Measurements from ENCODE around the gene KLHL10.
"Not testable (repeated sequence)": the region's sequence is repeated elsewhere in the genome, so short reads cannot be mapped to it uniquely, and the experiment has no call there.

The KLHL10 gene

DNA sequence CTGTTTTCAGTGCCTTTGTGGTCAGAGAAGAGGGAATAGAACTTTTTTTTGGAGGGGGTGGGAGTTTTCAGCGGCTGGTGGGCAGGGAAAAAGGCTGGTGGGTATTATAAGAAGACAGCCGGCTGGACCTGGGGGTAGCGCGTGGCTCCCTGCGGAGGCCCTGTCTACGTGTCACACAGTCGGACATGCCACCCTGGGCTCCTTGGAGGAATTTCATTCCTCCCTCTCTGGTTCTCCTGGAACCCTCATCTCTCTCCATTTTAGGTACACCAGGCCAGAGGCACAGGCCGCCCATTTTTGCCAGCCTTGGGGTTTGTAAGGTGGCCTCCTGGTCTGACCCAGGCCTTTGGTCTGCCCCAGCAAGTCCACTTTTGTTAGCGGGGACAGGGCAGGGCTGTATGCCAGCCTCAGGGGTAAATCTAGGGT, 23.9 kb upstream of the KLHL10 start:
- no peak for DNase-seq

DNA sequence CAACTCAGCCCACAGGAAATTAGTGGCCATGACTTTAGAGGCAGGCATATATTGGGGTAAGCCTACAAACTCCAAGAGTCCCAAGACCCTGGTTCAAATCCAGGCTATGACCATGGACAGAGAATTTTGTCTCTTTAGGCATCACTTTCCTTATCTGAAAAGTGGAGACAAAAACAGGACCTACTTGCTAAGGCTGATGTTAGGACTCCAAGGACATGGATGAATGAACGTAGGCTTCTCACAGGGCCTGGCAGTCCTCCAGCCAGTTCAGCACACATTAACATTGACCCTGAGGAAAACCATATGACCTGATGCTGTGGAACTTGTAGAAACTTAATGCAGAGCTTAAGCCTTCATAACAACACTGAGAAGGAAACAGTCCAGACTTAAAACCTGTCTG, 23.4 kb upstream of the KLHL10 start:
- no peak for DNase-seq

DNA sequence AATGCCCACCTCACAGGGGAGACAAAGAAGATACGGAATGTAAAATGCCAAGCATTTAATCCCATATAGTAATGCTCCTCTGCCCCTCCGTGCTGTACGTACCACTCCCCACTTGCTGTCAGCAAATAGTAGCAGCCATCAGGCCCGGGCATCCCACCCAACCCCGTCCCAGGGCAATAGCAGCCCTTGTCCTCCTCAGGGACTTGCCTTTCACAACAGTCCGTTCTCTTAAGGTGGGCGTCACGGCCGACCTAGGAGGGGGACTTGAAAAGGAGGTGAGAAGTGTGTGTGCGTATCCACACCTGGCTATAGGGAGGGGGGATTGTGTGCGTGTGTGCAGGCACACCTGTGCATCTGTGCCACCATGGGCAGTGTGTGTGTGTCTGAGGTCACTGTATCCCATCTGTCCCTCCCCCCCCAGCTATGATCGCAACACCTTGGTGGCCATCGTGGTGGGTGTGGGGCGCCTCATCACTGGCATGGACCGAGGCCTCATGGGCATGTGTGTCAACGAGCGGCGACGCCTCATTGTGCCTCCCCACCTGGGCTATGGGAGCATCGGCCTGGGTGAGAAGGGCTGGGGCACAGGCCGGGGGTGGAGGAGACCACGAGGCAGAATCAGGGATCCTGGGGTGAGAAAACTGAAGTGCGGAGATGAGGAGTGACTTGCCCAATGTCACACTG, 20.8 kb upstream of the KLHL10 start:
- DNase-seq = no peak

DNA sequence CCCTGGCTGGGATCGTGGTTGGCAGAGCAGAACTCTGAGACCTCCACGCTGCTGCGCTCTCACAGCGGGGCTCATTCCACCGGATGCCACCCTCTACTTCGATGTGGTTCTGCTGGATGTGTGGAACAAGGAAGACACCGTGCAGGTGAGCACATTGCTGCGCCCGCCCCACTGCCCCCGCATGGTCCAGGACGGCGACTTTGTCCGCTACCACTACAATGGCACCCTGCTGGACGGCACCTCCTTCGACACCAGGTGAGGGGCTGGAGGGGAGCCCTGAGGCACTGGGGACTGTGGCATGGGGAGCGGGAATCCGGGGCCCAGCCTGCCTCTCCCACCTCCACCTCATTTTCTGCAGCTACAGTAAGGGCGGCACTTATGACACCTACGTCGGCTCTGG, 19.6 kb upstream of the KLHL10 start:
- no peak for DNase-seq

DNA sequence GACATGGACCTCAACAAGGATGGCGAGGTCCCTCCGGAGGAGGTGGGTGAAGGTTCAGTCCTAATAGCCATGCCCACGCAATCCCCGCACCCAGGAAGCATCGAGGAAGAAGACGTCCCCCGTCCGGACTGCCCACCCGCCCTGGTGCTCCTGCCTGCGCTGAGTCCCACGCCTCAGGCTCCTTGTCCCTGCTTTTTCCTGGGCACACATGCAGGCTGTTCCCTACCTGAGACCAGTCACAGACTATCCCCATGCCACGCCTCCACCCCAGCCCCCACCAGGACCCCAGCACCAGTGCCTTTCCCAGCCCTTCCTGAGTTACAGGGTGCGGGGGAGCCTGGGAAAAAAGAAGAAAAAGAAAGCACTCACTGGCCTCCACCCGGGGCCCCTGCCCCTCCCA, 15.8 kb upstream of the KLHL10 start:
- no peak for DNase-seq

DNA sequence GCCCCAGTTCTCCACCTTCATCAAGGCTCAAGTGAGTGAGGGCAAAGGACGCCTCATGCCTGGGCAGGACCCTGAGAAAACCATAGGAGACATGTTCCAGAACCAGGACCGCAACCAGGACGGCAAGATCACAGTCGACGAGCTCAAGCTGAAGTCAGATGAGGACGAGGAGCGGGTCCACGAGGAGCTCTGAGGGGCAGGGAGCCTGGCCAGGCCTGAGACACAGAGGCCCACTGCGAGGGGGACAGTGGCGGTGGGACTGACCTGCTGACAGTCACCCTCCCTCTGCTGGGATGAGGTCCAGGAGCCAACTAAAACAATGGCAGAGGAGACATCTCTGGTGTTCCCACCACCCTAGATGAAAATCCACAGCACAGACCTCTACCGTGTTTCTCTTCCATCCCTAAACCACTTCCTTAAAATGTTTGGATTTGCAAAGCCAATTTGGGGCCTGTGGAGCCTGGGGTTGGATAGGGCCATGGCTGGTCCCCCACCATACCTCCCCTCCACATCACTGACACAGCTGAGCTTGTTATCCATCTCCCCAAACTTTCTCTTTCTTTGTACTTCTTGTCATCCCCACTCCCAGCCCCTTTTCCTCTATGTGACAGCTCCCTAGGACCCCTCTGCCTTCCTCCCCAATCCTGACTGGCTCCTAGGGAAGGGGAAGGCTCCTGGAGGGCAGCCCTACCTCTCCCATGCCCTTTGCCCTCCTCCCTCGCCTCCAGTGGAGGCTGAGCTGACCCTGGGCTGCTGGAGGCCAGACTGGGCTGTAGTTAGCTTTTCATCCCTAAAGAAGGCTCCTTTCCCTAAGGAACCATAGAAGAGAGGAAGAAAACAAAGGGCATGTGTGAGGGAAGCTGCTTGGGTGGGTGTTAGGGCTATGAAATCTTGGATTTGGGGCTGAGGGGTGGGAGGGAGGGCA, 15.1 kb upstream of the KLHL10 start:
- DNase-seq = no peak

DNA sequence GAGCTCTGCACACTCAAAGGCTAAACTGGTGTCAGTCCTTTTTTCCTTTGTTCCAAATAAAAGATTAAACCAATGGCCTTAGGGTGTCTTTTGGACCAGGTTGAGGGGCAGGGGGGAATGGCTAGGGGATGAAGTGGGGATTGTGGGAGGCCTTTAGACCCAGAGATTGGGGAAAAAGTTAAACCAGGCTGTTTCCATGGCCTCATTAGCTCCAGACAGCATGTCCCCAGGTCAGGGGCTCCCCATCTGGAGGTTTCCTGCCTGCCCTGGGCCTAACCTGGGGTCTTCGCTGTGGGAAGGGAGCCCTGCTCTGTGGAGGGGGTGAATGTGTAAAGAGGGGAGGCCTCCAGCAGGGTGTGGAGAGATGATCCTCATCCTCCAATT, 14.5 kb upstream of the KLHL10 start:
- no peak for DNase-seq

DNA sequence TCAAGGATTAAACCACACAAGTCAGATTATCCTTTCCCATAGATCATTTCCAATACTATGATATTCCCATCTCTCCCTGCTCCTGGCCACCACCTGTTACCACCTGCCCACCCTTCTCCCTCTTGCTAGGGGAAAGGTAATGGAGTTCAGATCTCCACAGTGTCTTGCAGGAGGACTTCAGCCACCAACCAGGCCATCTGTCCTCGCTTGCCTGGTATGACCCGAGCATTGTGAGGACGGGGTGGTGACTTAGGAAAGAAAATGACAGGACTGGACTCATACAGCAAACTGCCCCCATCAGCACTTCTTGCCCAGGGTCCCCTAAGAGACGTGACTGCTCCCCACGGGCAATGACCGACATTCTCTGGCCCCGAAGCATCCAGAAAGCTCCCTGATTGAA, 14.0 kb upstream of the KLHL10 start:
- no peak for DNase-seq

DNA sequence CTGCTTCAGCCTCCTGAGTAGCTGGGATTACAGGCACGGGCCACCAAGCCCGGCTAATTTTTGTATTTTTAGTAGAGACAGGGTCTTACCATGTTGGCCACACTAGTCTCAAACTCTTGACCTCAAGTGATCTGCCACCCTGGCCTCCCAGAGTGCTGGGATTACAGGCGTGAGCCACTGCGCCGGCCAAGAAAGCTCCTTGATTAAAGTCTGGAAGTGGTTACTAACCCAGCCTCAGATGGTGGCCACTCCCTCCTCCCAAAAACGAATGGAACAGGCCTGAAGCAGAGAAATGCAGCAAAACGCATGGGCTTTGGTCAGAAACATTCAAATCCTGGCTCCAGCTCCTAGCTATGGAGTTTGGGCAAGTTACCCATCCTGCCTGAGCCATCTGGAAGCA, 13.5 kb upstream of the KLHL10 start:
- no peak for DNase-seq

DNA sequence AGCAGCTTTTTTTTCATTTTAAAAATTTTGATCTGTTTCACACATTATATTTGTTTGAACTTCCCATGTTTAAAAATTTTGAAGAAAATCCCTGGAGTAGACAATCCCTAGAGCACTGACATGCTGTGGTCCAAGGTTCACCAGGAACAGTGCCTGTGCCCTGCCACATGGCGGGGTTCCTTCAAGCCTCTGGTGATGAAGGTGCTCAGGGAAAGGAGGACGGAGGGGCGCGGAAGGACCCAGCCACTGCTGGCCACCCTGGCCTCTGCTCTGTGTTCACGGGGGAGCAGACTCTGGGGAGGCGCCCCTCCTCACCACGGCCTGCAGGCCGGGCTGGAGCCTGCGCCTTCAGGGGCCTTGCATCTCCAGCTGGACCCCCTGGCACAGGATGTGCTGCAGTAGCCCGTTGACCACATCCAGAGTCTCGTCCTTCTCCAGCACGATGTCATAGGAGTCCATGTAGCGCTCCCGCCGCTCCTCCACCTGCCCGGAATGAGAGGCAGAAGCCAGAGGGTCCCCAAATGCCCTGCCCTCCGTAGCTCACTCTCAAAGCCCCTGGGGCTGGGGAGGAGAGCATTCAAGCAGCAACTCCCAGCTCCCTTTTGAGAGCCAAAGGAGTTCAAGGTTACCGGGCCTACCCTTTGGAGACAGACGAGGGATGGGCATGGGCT, 12.3 kb upstream of the KLHL10 start:
- DNase-seq = no peak

DNA sequence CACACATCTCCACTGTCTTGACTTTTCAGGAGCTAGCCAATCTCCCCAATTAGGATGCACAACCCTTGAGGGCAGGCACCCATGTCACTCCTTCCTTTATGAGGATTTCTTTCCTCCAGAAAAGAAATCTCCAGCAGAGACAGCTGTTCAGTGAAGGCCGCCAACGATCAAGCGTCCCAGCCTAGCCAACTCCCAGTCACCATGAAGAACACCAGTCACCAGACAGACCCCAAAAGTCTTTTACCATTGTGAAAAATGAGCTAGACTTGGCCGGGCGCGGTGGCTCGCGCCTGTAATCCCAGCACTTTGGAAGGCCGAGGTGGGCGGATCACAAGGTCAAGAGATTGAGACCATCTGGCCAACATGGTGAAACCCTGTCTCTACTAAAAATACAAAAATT, 7.7 kb upstream of the KLHL10 start:
- peak; percentile 7 for DNase-seq

DNA sequence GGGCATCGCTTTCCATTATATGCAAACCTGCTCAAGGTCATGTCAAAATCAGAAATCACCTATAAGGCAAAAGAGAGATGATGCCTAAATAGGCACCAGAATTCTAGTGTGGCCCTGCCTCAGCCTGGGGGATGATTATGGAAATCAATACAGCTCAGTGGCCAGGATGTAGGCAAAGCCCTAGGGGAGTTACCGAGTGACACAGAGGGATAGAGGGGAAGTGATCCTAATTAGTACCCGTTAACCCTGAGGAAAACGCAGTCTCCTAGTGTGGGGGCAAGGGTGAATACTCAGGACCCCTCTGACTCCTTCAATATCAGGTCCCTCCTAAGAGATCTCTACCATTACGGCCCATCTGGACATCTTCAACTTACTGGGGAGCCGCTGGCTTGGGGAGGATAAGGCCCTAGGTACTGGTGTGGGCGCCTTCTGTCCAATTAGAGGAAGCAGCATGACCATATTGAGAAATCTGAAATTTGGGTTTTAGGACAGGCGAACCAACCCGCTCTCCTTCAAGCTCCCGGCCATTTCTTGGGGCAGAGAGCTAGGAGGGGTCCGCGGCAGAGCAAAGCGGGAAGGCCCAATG, 2.3 kb upstream of the KLHL10 start:
- DNase-seq = no peak

DNA sequence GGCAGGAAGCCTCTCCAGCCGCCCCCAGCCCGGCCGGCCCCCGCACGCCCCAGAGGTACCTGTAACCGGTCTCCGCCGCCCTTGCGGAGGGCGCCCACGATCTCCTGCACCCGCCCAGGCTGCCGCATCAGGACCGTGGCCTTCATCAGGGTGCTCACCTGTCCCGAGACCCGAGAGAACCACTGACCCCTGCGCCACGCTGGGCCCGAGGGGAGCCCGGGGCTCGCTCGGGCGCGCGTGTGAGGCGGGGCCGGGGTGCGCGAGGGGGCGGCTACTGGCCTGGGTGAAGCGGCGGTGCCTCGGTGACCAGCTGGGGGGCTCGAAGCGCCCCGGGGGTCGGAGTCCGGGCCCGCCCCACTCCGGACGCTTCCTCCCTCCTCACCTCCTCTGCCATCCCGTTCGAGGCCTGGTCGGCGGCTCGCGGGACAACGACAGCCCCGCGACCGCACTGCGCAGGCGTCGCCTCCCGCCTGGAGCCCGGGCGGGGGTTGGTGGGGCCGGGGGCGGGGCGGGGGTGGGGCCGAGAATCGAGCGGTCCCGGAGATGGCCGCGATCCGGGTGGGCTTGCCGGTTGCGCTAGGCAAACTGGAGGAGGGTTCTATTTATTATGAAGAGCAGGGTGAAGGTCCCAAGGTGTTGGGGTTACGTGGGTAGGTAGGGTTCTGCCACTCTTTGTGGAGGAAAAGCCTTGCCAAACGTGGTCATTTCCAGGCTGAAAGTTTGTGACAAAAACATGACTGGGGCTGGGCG, 1.6 kb upstream of the KLHL10 start, which contains the start of gene NT5C3B:
TSS of gene NT5C3B (minus strand) at position 433 of the 750 bp plus-strand sequence. CDS start at position 394, 39 bp downstream.
- peak; percentile 68 for DNase-seq

DNA sequence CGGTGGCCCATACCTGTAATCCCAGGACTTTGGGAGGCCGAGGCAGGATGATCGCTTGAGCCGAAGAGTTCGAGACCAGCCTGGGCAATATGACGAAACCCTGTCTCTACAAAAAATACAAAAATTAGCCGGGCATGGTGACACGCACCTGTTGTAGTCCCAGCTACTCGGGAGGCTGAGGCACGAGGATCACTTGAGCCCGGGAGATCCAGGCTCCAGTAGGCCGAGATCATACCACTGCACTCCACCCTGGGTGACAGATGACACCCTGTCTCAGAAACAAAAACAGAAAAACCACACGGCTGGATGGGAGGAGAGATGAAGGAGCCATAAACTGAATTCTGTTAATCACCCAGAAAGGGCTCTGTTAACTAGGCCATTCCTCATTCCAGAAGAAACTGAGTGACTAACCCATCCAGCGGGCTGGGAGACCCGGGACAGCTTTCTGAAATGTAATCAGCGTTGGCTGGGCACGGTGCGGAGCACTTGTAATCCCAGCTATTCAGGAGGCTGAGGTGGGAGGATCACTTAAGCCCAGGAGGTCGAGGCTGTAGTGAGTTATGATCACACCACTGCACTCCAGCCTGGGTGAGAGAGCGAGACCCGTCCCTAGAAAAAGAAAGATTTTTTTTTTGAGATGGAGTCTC, 952 bp upstream of the KLHL10 start:
- DNase-seq = no peak

DNA sequence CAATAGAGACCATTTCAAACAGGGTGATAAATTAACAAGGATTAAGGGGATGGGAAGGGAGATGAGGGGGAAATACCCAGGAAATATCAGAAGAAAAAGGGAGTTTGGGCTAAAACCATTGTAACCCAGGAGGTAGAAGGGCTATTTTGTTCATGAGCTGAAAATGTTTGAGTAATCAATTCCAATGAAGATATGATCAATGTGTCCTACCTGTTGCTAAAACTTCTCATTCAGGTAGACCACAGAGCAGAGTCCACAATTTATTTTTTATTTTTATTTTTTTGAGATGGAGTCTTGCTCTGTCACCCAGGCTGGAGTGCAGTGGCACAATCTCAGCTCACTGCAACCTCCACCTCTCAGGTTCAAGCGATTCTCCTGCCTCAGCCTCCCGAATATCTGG, 1.8 kb downstream of the KLHL10 start:
- DNase-seq = not testable (repeated sequence)

DNA sequence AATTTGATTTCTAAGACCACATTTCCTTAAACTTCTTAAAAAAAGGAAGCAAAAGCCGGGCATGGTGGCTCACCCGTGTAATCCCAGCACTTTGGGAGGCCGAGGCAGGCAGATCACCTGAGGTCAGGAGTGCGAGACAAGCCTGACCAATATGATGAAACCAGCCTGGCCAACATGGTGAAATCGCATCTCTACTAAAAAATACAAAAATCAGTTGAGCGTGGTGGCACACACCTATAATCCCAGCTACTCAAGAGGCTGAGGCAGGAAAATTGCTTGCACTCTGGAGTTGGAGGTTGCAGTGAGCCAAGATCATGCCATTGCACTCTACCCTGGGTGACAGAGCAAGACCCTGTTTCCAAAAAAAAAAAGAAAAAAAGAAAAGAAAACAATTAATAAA, 3.2 kb downstream of the KLHL10 start:
- DNase-seq = not testable (repeated sequence)

DNA sequence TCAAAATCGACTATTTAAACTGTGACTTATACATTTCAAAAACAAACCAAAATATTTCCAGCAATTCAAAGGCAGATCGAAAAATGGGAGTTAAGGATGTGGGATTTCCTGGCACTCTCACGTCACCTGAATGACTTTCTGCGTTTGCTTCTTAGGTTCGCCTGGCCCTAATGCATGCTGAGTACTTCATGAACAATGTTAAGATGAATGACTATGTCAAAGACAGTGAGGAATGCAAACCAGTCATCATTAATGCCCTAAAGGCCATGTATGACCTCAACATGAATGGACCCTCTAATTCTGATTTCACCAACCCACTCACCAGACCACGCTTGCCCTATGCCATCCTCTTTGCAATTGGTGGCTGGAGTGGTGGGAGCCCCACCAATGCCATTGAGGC, 7.3 kb downstream of the KLHL10 start:
- DNase-seq = no peak

DNA sequence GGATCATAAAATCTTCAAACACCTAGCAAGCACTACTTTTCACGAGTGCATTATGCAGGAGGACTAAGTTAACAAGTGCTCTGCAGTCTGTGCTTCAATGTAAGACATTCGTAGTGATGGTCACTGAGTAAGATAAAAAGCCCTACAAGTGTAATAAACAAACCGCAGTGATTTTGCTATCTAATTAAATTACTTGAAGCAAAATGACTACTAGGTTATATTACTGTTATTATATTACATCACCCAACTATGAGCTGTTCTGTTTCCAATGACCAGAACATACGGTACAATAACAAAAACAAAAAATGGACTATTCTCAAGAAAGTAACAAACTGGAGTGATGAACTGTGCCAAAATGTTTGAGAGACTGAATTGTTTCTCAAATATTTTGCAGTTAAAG, 11.2 kb downstream of the KLHL10 start:
- no peak for DNase-seq

DNA sequence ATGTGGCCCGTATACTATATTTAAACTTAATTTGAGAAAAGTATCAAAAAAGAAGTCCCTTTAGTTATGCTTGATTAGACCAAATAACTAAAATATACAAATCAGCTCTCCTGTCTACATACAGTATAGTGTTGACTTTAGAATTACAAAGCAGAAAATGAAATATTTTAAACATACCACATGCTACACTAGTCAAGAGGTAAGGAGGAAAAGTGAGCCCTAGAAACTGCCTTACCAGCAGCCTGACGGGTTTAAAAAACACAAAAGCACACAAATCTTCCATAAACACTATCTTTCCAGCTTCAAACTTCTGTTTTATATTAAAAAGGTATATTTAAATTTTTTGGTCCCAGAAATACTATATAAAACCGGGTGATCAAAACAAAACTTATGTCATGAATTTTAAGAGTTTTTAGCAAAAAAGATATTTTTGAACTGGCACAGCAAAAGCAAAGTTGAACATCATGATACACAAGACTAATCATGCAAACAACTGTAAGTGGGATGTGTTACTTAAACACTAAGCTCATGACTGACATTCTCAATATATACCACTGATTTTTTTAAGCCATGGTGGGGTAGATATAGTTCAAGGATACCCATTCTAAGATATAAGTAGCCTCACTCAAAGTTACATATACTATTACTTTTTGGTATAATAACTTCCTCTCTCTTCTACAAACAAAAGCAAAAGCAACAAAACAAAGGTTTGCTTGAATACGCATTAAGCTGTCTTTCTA, 11.8 kb downstream of the KLHL10 start:
- DNase-seq = no peak

DNA sequence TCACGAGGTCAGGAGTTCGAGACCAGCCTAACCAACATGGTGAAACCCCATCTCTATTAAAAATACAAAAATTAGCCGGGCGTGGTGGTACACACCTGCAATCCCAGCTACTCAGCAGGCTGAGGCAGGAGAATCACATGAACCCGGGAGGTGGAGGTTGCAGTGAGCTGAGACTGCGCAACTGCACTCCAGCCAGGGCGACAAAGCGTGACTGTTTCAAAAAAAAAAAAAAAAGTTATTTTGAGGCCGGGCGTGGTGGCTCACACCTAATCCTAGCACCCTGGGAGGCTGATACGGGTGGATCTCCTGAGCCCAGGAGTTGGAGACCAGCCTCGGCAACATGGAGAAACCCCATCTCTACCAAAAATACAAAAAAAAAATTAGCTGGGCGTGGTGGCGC, 13.8 kb downstream of the KLHL10 start:
- not testable (repeated sequence) for DNase-seq

DNA sequence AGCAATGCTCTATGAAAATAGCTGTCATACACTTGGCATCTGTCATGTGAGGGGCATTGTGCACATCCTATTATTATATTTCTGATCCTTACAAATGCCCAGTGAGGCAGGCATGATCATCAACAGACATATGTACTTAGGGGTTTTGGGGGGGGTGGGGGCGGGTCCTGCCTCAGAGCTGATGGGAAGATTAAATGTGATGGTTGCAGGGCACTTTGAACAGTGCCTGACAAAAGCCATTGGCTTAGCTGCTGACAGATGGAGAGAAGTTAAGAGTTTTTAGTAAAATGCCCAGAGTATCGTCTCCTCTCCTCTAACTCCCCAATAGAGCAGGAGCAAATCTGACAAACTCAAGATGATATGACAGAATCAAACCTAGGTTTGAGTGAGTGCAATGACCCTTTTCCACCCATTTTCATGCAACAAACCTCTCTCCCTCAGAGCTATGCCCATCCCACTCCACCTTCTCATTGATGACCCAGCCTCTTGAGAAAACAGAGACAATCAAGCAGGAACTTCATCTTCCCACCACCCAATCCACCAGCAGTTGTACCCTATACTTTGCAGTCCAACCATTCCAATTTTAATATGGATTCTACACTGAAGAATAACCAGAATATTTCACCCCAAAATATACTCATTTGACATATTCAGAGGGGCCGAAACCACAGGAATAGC, 22.8 kb downstream of the KLHL10 start:
- DNase-seq = no peak
